NCI-H2227 (cell line): ENCODE data around the gene SLX4.
A peak's percentile ranks its signal among the peaks of the same experiment; 100 is the strongest.
"Not testable (repeated sequence)": the region's sequence is repeated elsewhere in the genome, so short reads cannot be mapped to it uniquely, and the experiment has no call there.

ENCODE experiments used
- DNase-seq: peaks from one replicate; lab custom pipeline; 2025; ENCODE audit not compliant: unreplicated experiment; lab: John Stamatoyannopoulos, UW

Gene SLX4

DNA sequence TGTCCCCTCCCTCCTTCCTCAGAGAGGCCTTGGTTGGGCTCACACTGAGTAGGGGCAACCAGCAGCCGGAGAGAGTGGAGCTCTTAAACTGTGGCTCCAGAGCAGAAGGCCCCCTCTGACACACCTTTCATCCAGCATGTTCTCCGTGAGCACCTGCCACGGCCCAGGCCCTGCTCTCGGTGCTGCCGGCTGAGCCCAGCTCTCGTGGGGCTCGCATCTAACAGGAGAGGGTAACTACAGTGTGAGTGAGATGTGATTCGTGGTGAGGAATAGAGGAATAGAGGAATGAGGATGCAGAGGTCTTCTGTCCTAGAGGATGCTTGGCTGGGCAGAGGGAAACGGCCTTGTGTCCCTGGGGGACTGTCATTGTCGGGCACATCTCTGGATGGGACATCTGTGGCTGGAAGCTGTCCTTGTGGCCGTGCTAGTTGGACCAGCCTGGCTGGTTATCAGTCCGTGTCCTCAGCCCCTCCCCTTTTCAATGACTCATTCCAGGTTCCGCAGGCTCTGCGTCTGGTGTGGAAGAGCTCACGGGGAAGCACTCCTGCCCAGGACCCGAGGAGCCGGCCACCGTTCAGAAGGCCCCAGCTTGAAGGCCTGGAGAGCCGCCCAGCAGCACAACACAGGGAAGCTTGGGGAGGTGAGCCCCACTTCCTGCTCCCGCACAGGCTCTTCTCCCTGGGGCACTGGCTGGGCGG lies 31.1 kb upstream of the SLX4 start:
- DNase-seq: peak; percentile 13

DNA sequence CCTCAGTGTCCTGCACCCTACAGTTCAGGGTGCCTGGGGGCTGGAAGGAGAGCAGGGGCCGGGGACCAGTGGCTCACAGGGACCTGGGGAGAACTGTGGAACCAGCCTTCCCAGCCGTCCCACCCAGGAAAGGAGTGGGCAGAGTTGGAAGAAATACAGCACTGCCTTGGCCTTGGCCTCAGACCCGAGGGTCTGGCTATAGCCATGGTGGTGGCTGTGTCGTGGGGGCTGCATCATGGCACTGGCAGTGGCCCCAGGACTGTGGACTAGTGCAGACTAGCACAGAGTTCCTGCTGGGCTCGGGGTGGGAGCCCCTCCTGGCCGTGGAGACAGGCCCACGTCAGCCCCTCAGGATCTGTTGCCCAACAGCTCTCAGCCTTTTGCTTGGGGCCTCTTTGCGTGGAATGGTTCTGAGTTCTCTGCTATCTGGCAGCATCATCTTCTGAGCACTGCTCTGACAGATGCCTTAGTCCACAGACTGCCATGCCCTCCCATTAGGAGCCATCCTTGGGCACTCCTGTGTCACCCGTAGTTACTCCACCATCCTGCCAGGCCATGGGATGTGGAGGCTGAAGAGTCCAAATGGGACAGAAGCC lies 30.5 kb upstream of the SLX4 start:
- DNase-seq: no peak

DNA sequence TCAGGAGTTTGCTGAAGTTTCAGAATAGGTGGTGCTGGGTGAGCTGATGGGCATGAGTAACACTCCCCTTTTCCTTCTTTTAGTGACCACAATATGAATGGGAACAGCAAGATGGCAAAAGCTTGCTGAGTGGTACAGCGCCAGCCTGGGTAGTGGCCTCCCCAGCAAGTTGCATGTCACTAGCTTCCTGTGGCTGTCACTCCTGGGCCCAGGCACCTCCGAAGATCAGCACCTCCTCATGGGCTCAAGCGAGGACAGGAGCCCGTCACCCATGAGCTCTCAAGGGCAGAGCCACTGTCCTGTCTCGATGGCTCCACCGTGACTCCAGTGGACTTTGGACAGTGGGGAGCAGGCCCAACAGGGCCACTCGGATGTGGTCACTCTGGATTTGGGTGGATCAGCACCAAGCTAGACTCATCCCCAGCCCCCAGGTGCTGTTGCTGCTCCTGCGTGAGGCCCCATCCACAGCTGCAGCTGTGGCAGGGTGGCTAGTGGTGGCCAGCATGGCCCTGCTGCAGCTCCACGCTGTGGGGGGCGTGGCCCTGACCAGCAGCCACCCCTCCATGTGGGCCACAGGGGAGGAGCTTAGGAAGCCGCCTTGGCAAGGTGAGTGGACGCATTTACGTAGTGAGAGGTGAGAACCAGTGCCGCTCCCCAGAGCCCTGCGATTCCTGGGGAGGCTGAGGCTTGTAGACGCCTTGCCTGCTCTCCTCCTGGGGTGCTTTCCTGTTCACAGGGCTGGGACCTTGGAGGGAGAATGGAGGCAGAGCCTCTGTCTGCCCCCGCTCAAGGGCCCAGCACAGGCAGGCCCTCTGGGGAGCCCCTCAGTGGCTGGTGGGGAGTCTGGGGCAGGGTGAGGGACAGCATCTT lies 29.5 kb upstream of the SLX4 start:
- DNase-seq: no peak

DNA sequence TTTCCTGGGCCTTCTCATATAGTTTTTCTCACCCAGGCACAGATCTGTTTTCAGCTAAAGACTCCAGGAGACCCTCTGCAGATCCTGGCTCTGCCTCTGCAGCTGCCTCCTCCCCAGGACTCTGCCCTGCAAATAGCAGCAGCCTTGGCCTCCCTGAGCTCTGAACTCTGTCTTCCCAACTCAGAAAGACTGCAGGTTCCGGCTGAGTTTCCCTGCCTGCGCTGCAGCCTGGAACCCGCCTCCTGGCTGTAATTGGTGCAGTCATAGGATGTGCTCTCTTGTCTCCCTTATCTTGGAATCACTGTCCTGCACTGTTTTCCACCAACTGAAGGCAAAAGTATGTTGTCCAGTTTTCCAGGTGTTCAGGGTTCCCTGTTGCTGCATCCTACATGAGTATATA lies 28.8 kb upstream of the SLX4 start:
- DNase-seq: no peak

DNA sequence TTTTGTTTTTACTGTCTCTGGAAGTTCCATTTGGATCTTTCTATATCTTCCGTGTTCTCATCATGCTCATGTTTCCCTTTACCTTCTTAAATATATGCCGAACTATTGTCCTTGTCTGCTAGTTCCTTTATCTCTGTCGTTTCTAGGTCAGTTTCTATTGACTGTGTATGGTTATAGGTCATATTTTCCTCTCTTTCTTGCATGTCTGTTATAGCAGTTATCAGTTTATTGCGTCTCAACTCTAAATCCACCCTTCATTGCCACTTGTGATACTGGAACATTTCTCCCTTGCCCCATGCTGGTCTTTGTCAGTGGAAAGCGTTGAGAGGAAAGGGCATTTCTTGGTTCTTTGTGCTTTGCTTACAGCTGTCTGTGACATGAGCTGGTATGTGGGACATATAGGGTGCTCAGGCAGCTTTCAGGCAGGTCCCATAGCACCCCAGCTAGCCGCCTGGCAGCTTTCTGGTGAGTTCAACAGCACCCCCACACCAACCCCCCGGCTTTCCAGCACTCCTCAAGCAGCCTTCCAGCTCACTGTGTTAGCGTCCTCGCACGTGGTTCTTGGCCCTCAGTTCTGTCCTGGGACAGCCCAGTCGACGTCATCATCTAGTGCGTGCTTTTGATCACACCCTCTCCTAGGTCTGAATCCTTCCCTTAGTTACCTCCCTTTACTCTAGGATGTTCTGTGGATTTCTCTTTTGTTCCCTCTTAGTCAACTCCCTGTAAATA lies 27.7 kb upstream of the SLX4 start:
- DNase-seq: no peak

DNA sequence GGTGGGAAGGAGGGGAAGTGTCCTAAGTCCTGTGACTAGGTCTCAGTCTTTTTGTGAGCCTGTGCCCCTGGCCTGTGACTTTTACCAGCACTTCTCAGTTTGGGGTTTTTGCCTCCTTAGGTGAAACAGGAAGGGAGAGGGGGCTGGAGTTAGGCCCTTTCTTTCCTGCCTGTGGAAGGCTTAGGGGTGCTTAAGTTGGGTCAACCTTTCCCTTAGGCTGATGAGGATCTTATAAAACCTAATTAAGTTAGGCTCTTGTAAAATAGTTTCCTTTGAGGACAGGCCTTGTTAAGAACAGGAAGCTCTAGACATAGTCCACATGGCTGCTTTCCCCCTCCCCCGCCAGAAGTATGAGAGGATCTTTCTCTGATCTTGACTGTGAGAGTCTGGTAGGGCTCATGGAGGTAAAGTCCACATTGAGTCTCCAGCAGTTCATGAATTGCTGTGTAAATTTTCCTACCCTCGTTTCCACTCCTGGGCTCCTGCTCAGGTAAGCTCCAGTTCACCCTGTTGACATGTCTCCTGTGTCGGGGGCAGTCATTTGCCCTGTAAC lies 26.0 kb upstream of the SLX4 start:
- DNase-seq: no peak

DNA sequence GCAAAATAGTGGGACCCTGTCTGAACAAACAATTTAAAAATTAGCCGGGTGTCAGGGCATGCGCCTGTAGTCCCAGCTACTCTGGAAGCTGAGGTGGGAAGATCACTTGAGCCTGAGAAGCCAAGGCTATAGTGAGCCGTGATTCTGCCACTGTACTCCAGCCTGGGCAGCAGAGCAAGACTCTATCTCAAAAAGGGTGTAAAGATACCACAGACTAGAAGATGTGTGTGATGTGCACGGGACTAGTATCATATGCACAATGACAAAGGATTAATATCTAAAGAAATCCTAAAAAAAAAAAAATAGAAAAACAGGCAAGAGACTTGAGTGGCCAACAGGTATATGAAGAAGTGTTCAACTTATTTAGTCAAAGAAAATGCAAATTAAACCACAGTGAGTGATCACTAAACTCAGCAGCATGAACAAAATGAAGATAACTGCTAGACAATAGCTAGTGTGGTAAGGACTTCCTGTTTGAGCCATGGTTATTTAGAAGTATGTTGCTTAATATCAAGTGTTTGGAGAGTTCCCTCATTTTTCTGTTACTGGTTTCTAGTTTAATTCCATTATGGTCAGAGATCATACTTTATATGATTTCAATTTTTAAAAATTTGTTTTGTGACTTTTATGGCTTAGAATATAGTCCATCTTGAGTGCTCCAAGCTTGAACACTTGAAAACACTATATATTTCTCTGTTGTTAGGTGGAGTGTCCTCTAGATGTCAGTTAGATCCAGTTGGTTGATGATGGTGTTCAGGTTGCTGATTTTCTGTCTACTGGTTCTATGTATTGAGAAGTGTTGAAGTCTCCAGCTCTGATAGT lies 14.7 kb upstream of the SLX4 start:
- DNase-seq: no peak

DNA sequence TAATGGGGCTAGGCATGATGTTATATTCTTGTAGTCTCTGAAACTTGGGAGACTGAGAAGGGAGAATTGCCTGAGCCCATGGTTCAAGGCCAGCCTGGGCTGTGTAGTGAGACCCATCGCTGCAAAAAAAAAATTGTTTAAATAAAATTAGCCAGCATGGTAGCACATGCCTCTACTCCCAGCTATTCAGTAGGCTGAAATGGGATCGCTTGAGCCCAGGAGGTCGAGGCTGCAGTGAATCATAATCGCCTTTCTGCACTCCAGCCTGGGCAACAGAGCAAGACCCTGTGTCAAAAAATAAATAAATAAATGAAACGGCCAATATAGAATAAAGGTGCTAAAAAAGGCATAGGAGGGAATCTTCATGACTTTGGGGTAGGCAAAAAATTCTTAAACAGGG lies 13.9 kb upstream of the SLX4 start:
- no peak for DNase-seq

DNA sequence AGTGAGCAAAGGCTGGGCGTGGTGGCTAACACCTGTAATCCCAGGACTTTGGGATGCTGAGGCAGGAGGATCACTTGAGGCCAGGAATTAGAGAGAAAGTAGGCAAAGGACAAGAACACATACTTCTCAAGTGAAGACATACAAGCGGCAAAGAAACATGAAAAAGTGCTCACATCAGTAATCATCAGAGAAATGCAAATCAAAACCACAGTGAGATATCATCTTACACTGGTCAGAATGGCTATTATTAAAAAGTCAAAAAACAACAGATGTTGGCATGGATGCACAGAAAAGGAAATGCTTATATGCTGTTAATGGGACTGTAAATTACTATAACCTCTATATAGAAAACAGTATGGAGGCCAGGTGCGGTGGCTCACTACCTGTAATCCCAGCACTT lies 12.2 kb upstream of the SLX4 start:
- DNase-seq: no peak

DNA sequence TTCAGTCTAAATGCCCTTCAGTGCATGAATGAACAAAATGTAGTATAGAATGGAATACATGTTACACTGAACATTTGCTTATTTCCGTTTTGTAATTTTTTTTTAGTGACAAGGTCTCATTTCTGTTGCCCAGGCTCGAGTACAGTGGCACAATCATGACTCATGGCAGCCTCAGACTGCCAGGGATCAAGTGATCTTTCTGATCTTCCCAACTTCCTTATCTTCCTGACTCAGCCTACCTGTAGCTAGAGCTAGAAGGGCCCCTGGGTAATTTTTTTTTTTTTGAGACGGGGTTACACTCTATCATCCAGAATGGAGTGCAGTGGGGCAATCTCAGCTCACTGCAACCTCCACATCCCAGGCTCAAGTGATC lies 7.3 kb upstream of the SLX4 start:
- DNase-seq: no peak

DNA sequence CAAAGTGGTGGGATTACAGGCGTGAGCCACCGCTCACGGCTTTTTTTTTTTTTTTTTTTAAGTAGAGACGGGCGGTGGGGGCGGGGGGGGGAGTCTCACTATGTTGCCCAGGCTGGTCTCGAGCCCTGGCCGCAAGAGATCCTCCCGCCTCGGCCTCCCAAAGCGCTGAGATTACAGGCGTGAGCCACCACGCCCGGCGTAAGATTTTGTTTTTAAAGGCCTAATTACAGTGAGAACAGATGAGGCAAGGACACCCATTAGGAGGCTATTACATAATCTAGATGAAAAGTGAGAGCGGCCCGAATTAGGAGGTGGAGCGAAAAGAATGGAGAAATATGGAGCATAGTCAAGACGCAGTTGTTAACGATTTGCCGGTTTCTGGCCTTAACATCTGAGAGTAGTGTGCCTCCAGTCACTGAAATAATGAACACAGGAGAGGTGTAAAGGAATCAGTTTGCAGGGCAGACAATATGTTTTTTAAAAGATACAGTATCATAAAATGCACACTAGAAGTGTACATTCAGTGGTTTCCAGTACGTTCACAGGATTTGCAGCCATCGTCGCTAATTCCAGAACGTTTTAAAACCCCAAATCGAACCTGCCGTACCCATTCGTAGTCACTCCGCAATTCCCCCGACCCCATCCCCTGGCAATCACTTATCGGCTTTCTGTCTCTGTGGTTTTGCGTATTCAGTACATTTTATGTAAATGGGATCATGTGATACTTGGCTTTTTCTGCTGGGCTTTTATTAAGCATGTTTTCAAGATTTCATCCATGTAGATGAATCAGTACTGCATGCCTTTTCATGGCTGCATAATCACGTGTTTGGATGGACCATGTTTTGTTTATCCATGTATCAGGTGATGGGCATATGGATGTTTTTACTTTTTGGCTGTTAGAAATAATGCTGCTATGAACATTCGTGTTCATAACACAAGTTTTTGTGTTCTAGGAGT lies 1.4 kb upstream of the SLX4 start:
- peak; percentile 6 for DNase-seq

DNA sequence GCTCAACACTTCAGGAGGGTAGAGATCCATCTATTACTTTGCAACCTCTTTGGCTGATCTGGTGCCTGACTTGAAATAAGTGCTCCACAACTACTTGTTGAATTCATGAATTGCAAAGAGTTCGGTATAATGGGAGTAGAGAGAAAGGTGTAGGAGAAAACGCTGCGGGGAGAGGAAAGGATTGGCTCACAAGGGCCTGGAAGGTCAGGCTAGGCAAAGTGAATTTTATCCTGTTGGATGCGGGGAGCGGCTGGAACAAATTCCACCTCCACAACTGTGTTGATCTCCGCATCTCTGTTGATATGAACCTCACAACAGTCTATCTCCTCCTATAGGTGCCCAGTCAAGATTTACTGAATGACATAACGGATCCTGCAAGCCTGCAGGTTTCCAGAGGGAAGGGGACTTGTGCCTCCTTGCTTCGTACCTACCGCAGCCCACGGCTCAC lies 684 bp downstream of the SLX4 start:
- no peak for DNase-seq

DNA sequence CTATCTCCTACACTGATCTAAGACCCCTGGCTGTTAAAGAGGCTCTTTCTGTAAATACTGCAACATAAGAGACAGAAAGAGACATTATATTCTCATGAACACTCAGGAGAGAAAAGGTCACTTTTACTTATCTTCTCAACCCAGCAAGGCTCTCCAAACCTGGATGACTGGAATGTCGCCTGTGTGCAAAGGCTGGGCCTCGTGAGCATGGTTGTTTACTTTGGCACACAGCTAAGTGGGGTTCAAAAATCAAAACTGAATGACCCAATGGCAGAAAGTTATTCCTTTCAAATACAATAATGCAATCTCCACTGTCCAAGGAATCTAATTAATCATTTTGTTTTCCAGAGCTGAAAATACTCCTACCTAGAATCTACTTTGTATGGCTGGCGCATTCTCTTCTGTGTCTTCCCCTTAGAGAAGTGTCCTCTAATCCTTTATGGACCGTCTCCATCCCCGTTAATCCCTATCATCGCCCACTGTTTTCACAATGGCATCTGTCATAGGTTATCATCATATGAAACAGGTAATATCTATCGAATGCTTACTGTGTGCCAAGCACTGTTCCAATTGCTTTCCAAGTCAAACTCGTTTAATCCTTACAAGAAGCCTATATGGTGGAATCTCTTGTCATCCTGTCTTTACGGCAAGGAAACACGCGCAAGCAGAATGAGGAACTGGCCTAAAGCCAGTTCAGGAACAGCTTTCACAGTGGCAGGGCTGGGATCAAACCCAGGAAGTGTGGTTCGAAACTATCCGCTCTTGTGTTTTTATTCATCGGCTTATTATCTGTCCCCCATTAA lies 1.3 kb downstream of the SLX4 start:
- DNase-seq: no peak

DNA sequence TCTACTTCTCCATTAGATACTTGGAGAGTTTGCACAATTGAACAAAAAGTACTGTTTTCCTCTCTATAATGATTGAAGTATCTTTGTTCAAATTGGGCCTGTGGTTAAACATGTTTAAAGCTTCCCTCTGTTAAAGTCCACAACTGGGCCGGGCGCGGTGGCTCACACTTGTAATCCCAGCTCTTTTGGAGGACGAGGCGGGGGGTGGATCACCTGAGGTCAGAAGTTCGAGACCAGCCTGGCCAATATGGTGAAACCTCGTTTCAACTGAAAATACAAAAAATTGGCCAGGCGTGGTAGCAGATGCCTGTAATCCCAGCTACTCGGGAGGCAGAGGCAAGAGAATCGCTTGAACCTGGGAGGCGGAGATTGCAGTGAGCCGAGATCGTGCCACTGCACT lies 2.4 kb downstream of the SLX4 start:
- DNase-seq: not testable (repeated sequence)

DNA sequence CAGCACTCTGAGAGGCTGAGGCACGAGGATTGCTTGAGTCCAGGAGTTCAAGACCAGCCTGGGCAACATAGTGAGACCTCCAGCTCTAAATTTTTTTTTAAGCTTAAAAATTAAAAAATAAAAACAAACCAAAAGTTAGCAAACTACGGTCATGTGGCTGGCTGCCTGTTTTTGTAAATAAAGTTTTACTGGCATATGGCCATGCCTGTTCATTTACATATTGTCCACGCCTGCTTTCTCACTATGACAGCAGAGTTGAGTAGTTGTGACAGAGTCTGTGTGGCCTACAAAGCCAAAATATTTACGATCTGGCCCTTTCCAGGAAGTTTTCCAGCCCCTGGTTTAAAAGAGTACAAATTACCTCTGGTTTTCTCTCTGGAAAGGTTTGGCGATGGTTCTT lies 3.3 kb downstream of the SLX4 start:
- no peak for DNase-seq

DNA sequence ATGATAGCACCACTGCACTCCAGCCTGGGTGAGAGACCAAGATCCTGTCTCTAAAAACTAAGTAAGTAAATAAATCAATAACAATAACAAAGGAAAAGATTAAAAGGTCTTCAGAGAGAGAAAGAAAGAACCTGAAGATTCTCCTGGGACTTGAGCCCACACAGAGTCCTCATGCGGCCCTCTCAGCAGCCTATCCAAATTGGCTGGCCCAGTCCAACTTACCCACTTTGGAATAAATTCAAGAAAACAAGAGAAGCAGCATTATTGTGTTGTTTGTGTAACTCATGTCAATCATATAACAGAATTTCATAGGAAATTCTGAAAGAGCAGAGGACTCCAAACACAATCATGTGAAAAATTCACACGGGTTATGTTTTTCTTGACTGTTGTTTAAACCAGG lies 3.8 kb downstream of the SLX4 start:
- DNase-seq: no peak

DNA sequence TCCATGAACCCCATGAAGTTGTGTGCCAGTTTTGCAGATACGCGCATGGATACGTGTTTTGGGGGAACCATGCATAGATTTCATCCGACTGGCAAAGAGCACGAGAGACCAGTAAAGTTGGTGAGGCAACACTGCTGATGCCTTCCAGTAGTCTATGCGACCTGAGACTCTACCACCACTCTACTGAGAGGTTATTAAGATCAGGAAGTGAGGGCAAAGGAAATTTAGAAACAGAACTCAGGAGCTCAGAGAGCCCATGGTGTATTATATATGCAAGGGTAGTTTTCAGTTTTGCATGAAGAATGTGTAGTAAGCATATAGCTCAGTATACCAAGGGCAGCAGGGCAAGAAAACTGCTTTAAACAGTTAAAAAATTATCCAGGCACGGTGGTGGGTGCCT lies 4.2 kb downstream of the SLX4 start:
- DNase-seq: no peak

DNA sequence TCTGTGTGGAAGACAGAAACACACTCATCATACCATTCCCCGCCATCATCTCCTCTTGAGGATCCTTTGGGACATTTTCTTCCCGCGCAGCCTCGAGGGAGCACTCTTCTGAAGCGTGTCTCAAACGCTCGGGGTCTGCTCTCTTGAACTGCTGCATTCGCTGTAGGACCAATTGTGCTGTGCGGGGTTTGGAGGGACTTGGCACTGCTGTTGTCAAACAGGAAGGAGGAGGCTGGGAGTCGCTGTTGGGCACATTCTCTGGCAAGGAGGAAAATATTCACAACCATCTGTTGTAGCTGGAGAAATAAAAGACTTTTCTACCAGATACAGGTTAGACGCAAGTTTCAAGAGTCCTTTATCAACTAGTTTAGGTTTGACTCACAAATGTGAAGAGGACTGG lies 5.0 kb downstream of the SLX4 start:
- DNase-seq: no peak

DNA sequence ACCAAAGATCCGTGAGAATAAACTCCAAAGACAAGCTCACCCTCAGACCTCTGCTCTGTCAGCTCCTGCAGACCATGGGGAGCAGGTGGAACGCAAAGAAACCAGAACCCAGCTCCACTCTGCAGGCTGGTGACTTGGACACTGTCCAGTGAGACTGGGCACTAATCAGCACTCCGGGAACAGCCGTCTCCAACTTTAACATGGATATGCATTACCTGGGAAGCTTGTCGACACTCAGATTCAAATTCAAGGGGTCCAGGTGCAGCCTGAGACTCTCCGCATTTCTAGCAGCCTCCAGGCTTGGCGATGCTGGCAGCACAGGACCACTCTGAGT lies 9.1 kb downstream of the SLX4 start:
- no peak for DNase-seq
